Liver (tissue), 9 donors: Measurements from ENCODE around the gene PLXNA2. TPM values are rescaled to one million over a fixed set of nuclear protein-coding genes. Genes with fewer than 3 reads are reported as not detected.

Experiments used
- DNase-seq: peaks from one replicate; pipeline ENCODE4 v3.0.0-alpha.2; 2017; ENCODE audit warnings: low spot score
- H3K27ac ChIP-seq, 2 donors: one replicate each; pipeline ENCODE4 v1.7.0; 2013; ENCODE audit warnings: inconsistent platforms in 2 of 2, low read length in 2 of 2, control low read depth in 1 of 2, low read depth in 1 of 2, mild to moderate bottlenecking in 1 of 2
- H3K27me3 ChIP-seq, 4 donors: one replicate each; pipeline versions ENCODE4 v1.6.1 to v1.7.0; 2013; ENCODE audit warnings: low read length in 3 of 4, inconsistent platforms in 1 of 4, mild to moderate bottlenecking in 1 of 4, moderate library complexity in 1 of 4; ENCODE audit not compliant: control insufficient read depth in 4 of 4, insufficient read depth in 4 of 4
- H3K36me3 ChIP-seq, 4 donors: one replicate each; pipeline versions ENCODE4 v1.6.1 to v1.7.0; 2013; ENCODE audit warnings: low read length in 3 of 4, mild to moderate bottlenecking in 3 of 4, low read depth in 1 of 4, moderate library complexity in 1 of 4; ENCODE audit not compliant: control insufficient read depth in 4 of 4, insufficient read depth in 3 of 4
- H3K4me1 ChIP-seq, 4 donors: one replicate each; pipeline versions ENCODE4 v1.6.1 to v1.7.0; 2013; ENCODE audit warnings: low read length in 3 of 4, mild to moderate bottlenecking in 3 of 4, moderate library complexity in 1 of 4; ENCODE audit not compliant: control insufficient read depth in 4 of 4, insufficient read depth in 4 of 4
- H3K4me3 ChIP-seq, 3 donors: one replicate each; pipeline versions ENCODE4 v1.6.1 to v1.7.0; 2013; ENCODE audit warnings: low read length in 3 of 3, control low read depth in 1 of 3, low read depth in 1 of 3, mild to moderate bottlenecking in 1 of 3
- H3K9ac ChIP-seq, 2 donors: one replicate each; pipeline ENCODE4 v1.7.0; 2013; ENCODE audit warnings: low read length in 2 of 2, mild to moderate bottlenecking in 2 of 2, moderate library complexity in 2 of 2, control low read depth in 1 of 2, low read depth in 1 of 2
- H3K9me3 ChIP-seq, 4 donors: one replicate each; pipeline versions ENCODE4 v1.6.1 to v1.7.0; 2013; ENCODE audit warnings: low read length in 3 of 4; ENCODE audit not compliant: control insufficient read depth in 4 of 4
- ATF3 ChIP-seq: IDR thresholded peaks from 2 replicates; pipeline ENCODE4 v1.6.1; 2016; ENCODE audit warnings: antibody characterized with exemption
- CTCF ChIP-seq: fragments of 150-350 bp; IDR thresholded peaks from 2 replicates; pipeline ENCODE4 v1.5.1; 2017; ENCODE audit warnings: improper control_type of control experiment, low read depth, low read length; ENCODE audit not compliant: missing input control
- EGR1 ChIP-seq, 2 donors: IDR thresholded peaks; 2 replicates each; pipeline ENCODE4 v1.6.1; 2016 to 2018; ENCODE audit warnings: antibody characterized with exemption in 2 of 2, low read depth in 2 of 2
- FOXA1 ChIP-seq: IDR thresholded peaks from 2 replicates; pipeline ENCODE4 v1.6.1; 2016; ENCODE audit warnings: antibody characterized with exemption
- GABPA ChIP-seq, 2 donors: IDR thresholded peaks in 1 of 2; conservative IDR thresholded peaks in 1 of 2; 2 replicates each; pipeline ENCODE4 v1.6.1; 2016; ENCODE audit warnings: antibody characterized with exemption in 2 of 2, mild to moderate bottlenecking in 1 of 2, moderate library complexity in 1 of 2
- HNF4A ChIP-seq, 2 donors: conservative IDR thresholded peaks; 2 replicates each; pipeline ENCODE4 v1.6.1; 2016; ENCODE audit warnings: antibody characterized with exemption in 2 of 2, mild to moderate bottlenecking in 2 of 2
- HNF4G ChIP-seq: IDR thresholded peaks from 2 replicates; pipeline ENCODE4 v1.6.1; 2016; ENCODE audit warnings: antibody characterized with exemption
- NR2F2 ChIP-seq: IDR thresholded peaks from 2 replicates; pipeline ENCODE4 v1.6.1; 2016; ENCODE audit warnings: antibody characterized with exemption
- RAD21 ChIP-seq, 2 donors: IDR thresholded peaks; 2 replicates each; pipeline ENCODE4 v1.6.1; 2016; ENCODE audit warnings: antibody characterized with exemption in 2 of 2, mild to moderate bottlenecking in 2 of 2
- REST ChIP-seq: IDR thresholded peaks from 2 replicates; pipeline ENCODE4 v1.6.1; 2016; ENCODE audit warnings: antibody characterized with exemption, mild to moderate bottlenecking
- RXRA ChIP-seq, 2 donors: IDR thresholded peaks; 2 replicates each; pipeline ENCODE4 v1.6.1; 2017 to 2018; ENCODE audit warnings: antibody characterized with exemption in 2 of 2, mild to moderate bottlenecking in 1 of 2
- SP1 ChIP-seq: IDR thresholded peaks from 2 replicates; pipeline ENCODE4 v1.6.1; 2018; ENCODE audit warnings: antibody characterized with exemption, mild to moderate bottlenecking
- TAF1 ChIP-seq: conservative IDR thresholded peaks from 2 replicates; pipeline ENCODE4 v1.6.1; 2016; ENCODE audit warnings: antibody characterized with exemption, mild to moderate bottlenecking
- YY1 ChIP-seq: IDR thresholded peaks from 2 replicates; pipeline ENCODE4 v1.6.1; 2016; ENCODE audit warnings: antibody characterized with exemption, mild to moderate bottlenecking
- ZBTB33 ChIP-seq: IDR thresholded peaks from 2 replicates; pipeline ENCODE4 v1.6.1; 2016; ENCODE audit warnings: antibody characterized with exemption
- WGBS: extraction: QIAGEN DNeasy Blood & Tissue Kit; methylation state at CpG from one replicate; pipeline ENCODE4 v1.1.7; 2013; 5-methylcytosine and 5-hydroxymethylcytosine counted together
- polyA plus RNA-seq, 2 donors: library from polyadenylated mRNA; stranded (reverse) in 1 of 2; unstranded in 1 of 2; fragments of 200-250 nt in 1 of 2; fragments of >200 nt in 1 of 2; fragmentation: Nextera tagmentation in 1 of 2; extraction: Ambion mirVana in 1 of 2; gene quantifications; one replicate each; pipeline versions ENCODE4 v1.2.1 to v1.2.3, GENCODE V29; 2013 to 2015
- total RNA-seq, 2 donors: library from RNA; depleted of rRNA; stranded (reverse); fragments of >200 nt; gene quantifications; one replicate each; pipeline ENCODE4 v1.2.3, GENCODE V29; 2014
- donor health status: healthy.
- donor health status: healthy.
- donor health status: healthy.
- donor health status: healthy.
- donor health status: healthy.

The PLXNA2 gene
- total and polyA plus RNA-seq, 4 donors, result 1.8 to 9.2 (median 2.8) TPM

GRCh38 chr1:208069317-208069716, 174.9 kb downstream of the PLXNA2 start:
- Histone ChIP-seq H3K36me3 (peaks cover 0 to 9% (median 0%) of the 10 kb centered on the region in 4 donors), H3K9ac (no peak overlapping the region), H3K9me3 (no peaks in the 10 kb centered on the region), H3K27ac (no peak overlapping the region), H3K4me3 (no peak overlapping the region), H3K4me1 (peaks cover 0 to 6% (median under 1%) of the 10 kb centered on the region in 4 donors), H3K27me3 (no peaks in the 10 kb centered on the region)
- no peak for DNase-seq
- WGBS, result 57% methylated on average over 8 of the region's 8 CpGs
- TF ChIP-seq GABPA (IDR thresholded peaks at IDR 0.05 in 1 of 2, conservative IDR thresholded peaks at IDR 0.05 in 1 of 2) (no peak), FOXA1 (no peak)

GRCh38 chr1:208068908-208069307, 175.3 kb downstream of the PLXNA2 start:
- Histone ChIP-seq H3K27ac (no peak overlapping the region), H3K27me3 (no peaks in the 10 kb centered on the region), H3K36me3 (peaks cover 0 to 8% (median 0%) of the 10 kb centered on the region in 4 donors), H3K9me3 (no peaks in the 10 kb centered on the region), H3K4me3 (no peak overlapping the region), H3K4me1 (peaks cover 0 to 6% (median under 1%) of the 10 kb centered on the region in 4 donors), H3K9ac (no peak overlapping the region)
- TF ChIP-seq ATF3 (no peak), FOXA1 (no peak), RAD21 (IDR thresholded peaks at IDR 0.05) (no peak), CTCF (no peak), ZBTB33 (no peak), SP1 (no peak), TAF1 (no peak), NR2F2 (no peak), YY1 (no peak), EGR1 (IDR thresholded peaks at IDR 0.05; ENCODE audit: low read depth in 2 of 2) (no peak), HNF4A (conservative IDR thresholded peaks at IDR 0.05) (no peak)
- 85% methylated on average over 3 of the region's 3 CpGs for WGBS
- DNase-seq, result no peak

GRCh38 chr1:208068407-208068806, 175.8 kb downstream of the PLXNA2 start:
- peaks cover 0 to 5% (median 0%) of the 10 kb centered on the region in 4 donors for H3K36me3 ChIP-seq
- no peaks in the 10 kb centered on the region for H3K27me3 ChIP-seq
- no peak overlapping the region for H3K9ac ChIP-seq
- no peak for TF ChIP-seq NR2F2
- no peak for TF ChIP-seq HNF4A (conservative IDR thresholded peaks at IDR 0.05)
- no peak for TF ChIP-seq HNF4G
- no peak for TF ChIP-seq GABPA (IDR thresholded peaks at IDR 0.05 in 1 of 2, conservative IDR thresholded peaks at IDR 0.05 in 1 of 2)
- no peak for TF ChIP-seq EGR1 (IDR thresholded peaks at IDR 0.05; ENCODE audit: low read depth in 2 of 2)
- no peak for TF ChIP-seq REST
- TF ChIP-seq FOXA1, result no peak
- no peak for TF ChIP-seq ZBTB33
- TF ChIP-seq CTCF, result no peak
- no peak for TF ChIP-seq RXRA (IDR thresholded peaks at IDR 0.05)

More at GRCh38 chr1:208068407-208068806, 175.8 kb downstream of the PLXNA2 start:
- peaks cover 0 to 6% (median under 1%) of the 10 kb centered on the region in 4 donors for H3K4me1 ChIP-seq
- H3K27ac ChIP-seq, result no peak overlapping the region
- no peaks in the 10 kb centered on the region for H3K9me3 ChIP-seq
- no peak overlapping the region for H3K4me3 ChIP-seq
- no peak for DNase-seq
- 93% methylated on average over 7 of the region's 7 CpGs for WGBS
